Measurements from ENCODE around the gene DDX18. TPM values are rescaled to one million over a fixed set of nuclear protein-coding genes. Genes with fewer than 3 reads are reported as not detected.
"Not testable (repeated sequence)": the region's sequence is repeated elsewhere in the genome, so short reads cannot be mapped to it uniquely, and the experiment has no call there.

Gene DDX18
- total RNA-seq, 1 donor from 2014 or later: 75.7 TPM

DNA sequence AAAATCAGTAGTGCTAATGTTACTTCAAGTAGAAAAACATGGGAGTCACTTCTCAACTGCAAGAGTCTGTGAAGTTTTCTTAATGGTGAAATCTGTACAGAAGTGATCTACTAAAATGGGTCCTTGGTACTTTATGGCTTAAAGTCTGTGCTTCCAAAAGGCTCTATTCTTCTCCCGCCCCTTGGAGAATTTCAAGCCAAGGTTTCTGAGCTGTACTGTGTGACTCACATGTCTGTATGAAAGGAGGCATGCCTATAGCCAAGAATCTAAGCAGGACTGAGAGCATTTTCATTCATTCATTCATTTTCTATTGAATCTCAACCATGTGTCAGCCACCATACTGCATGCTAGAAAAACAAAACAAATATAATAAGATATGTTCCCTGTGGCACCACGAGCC lies 19.8 kb upstream of the DDX18 start:
- H3K27ac Mint-ChIP-seq (ENCODE audit: unreplicated experiment): no peak overlapping the region
- no peaks in the 10 kb centered on the region for H3K36me3 Mint-ChIP-seq (ENCODE audit: unreplicated experiment)
- peaks cover 2% of the 10 kb centered on the region for H3K27me3 Mint-ChIP-seq (ENCODE audit: unreplicated experiment)
- H3K4me1 Mint-ChIP-seq (ENCODE audit: low read depth, unreplicated experiment): no peaks in the 10 kb centered on the region
- TF ChIP-seq, protein P1, sequence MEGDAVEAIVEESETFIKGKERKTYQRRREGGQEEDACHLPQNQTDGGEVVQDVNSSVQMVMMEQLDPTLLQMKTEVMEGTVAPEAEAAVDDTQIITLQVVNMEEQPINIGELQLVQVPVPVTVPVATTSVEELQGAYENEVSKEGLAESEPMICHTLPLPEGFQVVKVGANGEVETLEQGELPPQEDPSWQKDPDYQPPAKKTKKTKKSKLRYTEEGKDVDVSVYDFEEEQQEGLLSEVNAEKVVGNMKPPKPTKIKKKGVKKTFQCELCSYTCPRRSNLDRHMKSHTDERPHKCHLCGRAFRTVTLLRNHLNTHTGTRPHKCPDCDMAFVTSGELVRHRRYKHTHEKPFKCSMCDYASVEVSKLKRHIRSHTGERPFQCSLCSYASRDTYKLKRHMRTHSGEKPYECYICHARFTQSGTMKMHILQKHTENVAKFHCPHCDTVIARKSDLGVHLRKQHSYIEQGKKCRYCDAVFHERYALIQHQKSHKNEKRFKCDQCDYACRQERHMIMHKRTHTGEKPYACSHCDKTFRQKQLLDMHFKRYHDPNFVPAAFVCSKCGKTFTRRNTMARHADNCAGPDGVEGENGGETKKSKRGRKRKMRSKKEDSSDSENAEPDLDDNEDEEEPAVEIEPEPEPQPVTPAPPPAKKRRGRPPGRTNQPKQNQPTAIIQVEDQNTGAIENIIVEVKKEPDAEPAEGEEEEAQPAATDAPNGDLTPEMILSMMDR (IDR thresholded peaks at IDR 0.05; ENCODE audit: partially characterized antibody, unreplicated experiment): no peak
- no peak overlapping the region for H3K4me3 Mint-ChIP-seq (ENCODE audit: unreplicated experiment)
- peaks cover 1% of the 10 kb centered on the region for H3K9me3 Mint-ChIP-seq (ENCODE audit: unreplicated experiment)
- no peak for DNase-seq

DNA sequence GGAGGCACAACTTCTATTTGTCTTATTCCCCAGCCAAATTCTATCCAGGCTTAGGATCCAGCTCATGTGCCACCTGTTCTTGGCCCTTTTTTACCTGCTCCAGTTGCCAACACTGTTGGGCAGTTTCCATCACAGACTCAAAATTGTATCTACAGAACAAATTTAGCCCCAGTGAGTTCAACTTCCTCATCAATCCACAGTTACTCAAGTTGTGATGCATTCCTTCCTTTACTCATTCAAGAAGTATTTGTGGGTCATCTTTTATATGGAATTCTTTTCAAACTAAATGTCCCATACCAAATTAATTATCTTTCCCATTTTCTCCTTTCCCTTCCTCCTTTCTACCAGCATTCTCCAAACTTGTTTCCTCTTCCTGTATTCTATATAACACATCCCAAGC lies 12.7 kb upstream of the DDX18 start:
- Mint-ChIP-seq H3K4me3 (ENCODE audit: unreplicated experiment) (no peak overlapping the region), H3K4me1 (ENCODE audit: low read depth, unreplicated experiment) (peaks cover 4% of the 10 kb centered on the region), H3K36me3 (ENCODE audit: unreplicated experiment) (no peaks in the 10 kb centered on the region), H3K27ac (ENCODE audit: unreplicated experiment) (no peak overlapping the region), H3K9me3 (ENCODE audit: unreplicated experiment) (peaks cover 5% of the 10 kb centered on the region), H3K27me3 (ENCODE audit: unreplicated experiment) (no peaks in the 10 kb centered on the region)
- TF ChIP-seq, protein P1 (IDR thresholded peaks at IDR 0.05; ENCODE audit: partially characterized antibody, unreplicated experiment): no peak
- no peak for DNase-seq

- not testable (repeated sequence) for H3K36me3 Mint-ChIP-seq (ENCODE audit: unreplicated experiment); H3K9me3 Mint-ChIP-seq (ENCODE audit: unreplicated experiment); H3K27me3 Mint-ChIP-seq (ENCODE audit: unreplicated experiment); H3K4me1 Mint-ChIP-seq (ENCODE audit: low read depth, unreplicated experiment); DNase-seq
- Mint-ChIP-seq H3K4me3 (ENCODE audit: unreplicated experiment) (peak overlapping the region; percentile 89), H3K27ac (ENCODE audit: unreplicated experiment) (peak overlapping the region; percentile 85)
Observed at GRCh38 chr2:117803644-117804325, 10.7 kb upstream of the DDX18 start.

DNA sequence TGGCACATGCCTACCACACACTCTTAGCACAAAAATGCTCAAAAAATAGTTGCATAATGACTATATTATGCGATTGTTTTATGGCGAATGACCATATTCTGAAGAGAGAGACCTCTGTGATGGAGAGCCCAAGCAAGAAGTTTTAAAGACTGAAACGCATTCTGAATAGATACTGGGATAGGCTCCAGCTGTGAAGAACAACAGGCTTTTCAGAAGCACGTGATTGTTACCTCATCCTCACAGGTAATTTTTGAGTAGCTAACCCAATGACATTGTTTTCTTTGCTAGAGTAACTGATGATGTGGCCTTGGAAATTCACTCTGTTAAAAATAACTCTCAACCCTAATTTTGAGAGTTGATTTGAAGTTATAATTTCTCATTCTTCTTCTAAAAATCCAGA lies 2.0 kb upstream of the DDX18 start:
- Mint-ChIP-seq H3K27ac (ENCODE audit: unreplicated experiment) (no peak overlapping the region), H3K27me3 (ENCODE audit: unreplicated experiment) (peaks cover 4% of the 10 kb centered on the region), H3K9me3 (ENCODE audit: unreplicated experiment) (peaks cover 2% of the 10 kb centered on the region), H3K36me3 (ENCODE audit: unreplicated experiment) (no peaks in the 10 kb centered on the region), H3K4me3 (ENCODE audit: unreplicated experiment) (no peak overlapping the region), H3K4me1 (ENCODE audit: low read depth, unreplicated experiment) (peaks cover 6% of the 10 kb centered on the region)
- TF ChIP-seq, protein P1 (IDR thresholded peaks at IDR 0.05; ENCODE audit: partially characterized antibody, unreplicated experiment): no peak
- DNase-seq: no peak

DNA sequence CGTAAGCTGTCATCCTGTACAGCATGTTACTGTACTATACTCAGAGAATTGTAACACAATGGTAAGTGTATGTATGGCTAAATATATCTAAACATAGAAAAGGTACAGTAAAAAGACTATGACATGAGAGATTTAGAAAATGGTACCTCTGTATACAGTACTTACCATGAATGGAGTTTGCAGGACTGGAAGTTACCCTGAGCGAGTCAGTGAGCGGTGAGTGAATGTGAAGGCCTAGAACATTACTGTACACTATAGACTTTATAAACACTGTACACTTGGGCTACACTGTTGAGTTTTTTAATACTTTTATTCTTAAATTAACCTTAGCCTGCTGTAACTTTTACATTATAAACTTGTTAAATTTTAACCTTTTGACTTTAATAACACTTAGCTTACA lies 1.5 kb downstream of the DDX18 start:
- Mint-ChIP-seq H3K4me3 (ENCODE audit: unreplicated experiment) (no peak overlapping the region), H3K27ac (ENCODE audit: unreplicated experiment) (no peak overlapping the region), H3K9me3 (ENCODE audit: unreplicated experiment) (peaks cover 2% of the 10 kb centered on the region), H3K27me3 (ENCODE audit: unreplicated experiment) (peaks cover 4% of the 10 kb centered on the region), H3K36me3 (ENCODE audit: unreplicated experiment) (no peaks in the 10 kb centered on the region), H3K4me1 (ENCODE audit: low read depth, unreplicated experiment) (peaks cover 6% of the 10 kb centered on the region)
- TF ChIP-seq, protein P1 (IDR thresholded peaks at IDR 0.05; ENCODE audit: partially characterized antibody, unreplicated experiment): no peak
- no peak for DNase-seq

Measured in glutamatergic neuron (in vitro differentiated cells).